T follicular helper cell (primary cell): Measurements from ENCODE around the gene LONRF3.

ENCODE experiments used
- DNase-seq: peaks from one replicate; pipeline ENCODE4 v3.0.0-alpha.2; 2020; ENCODE audit warnings: low read depth

Gene LONRF3

DNA sequence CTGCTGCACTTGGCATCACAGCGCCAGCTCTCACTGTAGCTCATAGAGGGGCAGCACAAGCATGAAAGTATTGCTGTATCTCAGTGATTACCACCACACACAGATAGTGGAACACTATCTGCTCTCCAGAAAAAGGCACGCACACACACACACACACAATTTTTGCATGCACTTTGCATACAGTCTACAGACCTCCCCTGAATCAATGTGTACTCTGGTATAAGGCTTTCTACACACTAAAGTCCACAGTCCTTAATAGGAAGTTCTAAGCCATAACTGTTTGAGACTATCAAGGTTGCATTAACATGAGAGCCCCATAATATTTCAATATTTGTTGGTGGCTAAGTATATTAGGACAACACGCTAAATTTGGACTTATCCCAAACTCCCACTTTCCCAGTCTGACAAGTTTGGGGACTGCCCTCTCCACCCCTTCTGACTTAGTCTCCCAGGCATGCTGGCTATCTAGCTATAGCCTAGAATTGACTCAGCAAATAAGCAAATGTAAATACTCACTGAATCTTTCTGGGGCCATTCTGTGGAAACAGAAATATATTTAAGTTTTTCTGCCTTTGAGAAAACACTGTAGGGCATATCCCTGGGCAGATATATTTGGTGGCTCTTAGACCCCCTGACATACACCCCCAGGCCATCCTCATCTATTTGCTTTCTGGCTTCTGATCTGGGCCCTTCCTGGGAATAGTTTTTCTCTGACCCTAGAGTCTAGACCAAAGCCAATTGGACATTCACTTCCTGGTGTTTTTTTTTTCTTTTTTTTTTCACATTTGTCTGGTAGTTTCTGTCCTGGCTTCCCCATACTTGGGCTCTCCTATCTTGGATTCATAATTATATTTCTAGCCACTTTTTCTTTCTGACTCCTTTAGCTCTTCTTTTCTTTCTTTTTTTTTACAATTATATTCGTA lies 62.0 kb downstream of the LONRF3 start:
- DNase-seq, result no peak

DNA sequence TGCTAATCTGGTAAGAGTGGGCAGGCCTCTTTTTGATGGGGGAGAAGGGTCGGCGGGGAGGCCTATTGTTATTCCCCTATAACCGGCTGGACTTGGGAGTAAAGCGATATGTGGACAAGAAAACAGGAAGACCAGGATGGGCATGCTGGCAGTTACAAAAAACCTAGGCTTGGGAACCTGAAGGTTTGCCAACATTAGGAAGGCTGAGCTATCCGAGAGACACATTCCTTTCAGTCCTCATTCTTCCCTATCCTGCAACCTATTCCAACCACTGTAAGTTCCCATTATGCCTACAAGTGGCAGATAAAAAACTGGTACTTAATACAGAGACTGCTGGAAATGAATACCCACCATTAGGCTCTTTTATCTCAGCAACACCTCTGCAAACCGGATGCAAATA lies 66.0 kb downstream of the LONRF3 start:
- DNase-seq, result no peak

DNA sequence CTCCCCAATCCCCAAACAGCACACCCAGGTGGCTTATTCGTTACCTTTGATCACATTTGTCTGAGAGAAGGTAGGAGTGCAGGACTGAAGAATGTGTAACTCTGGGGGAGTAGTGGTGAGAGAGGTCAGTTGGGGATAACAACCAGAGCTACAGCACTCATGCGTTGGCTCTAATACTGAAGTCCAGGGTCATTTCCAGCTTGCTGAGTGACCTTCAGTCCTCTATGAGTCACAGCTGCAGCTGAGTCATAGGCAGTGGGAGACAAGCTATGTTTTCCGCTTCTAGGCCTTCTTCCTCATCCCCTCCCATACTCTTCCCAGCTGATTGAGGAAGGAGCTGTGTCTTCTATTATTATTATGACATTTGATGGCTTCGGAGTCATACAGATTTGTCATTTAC lies 66.8 kb downstream of the LONRF3 start:
- no peak for DNase-seq

DNA sequence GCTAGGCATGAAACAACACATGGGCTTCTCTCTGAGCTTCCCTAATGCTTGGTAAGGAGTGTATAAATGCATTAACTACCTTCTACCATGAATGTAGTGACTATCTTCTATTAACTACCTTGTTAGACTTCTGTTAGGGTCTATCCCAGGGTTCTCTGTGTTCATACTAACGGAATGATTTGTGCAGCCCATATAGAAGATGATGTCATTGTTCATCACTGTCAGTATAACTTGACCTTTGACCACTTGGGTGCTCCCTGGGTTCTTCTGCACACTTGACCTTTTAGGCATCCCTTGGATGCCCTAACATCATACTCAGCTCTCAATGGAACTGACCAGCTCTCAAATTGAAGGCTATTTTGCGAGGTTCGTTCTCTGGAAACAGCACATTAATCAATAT lies 67.6 kb downstream of the LONRF3 start:
- DNase-seq, result no peak

DNA sequence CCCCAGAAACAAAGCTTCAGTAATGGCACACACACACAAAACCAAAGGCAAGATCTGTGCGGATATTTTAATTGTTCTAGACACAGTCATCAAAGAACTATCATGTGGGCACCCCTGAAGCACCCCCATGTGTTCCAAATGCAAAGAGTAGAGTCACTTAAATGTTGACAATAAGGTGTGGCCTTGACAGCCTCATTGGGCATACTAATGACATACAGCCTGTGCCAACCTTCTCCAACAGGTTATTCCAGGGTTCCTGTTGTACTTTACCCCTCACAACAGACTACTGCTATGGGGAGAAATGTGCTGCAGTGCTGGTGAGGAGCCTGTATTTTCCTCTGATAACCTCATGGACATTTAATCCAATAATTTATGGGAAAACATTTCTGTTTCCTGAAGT lies 68.6 kb downstream of the LONRF3 start:
- DNase-seq, result no peak

DNA sequence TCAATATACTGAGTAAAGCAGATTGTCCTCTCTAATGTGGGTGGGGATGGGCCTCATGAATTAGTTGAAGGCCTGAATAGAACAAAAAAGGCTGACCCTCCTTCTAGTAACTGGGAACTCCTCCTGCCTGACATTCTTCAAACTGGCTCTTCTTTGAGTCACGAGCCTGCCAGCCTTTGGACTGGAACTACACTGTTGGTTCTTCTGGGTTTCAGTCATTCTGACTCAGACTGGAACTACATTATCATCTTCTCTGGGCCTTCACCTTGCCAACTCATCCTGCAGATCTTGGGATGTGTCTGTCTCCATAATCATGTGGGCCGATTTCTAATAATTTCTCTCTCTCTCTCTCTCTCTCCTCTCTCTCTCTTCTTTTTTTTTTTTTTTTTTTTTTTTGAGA lies 71.5 kb downstream of the LONRF3 start:
- no peak for DNase-seq

DNA sequence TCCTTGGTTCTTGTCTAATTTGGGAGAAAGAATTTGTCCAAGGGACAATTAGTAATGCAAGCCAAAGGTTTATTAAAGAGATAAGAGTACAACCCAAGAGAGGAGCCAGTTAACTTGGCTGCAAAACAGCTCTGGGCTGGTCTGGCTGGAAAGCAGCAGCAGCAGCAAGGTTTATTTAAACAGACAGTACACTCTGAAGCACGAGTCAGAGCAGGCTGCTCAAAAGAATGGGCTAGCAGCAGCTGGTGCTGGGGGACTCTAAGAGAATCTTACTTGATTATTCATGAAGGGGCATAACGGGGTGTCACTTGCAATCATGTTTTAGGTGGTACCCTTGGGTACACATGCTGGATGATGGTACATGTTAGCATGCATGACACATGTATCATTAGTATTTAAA lies 81.3 kb downstream of the LONRF3 start:
- DNase-seq, result no peak

DNA sequence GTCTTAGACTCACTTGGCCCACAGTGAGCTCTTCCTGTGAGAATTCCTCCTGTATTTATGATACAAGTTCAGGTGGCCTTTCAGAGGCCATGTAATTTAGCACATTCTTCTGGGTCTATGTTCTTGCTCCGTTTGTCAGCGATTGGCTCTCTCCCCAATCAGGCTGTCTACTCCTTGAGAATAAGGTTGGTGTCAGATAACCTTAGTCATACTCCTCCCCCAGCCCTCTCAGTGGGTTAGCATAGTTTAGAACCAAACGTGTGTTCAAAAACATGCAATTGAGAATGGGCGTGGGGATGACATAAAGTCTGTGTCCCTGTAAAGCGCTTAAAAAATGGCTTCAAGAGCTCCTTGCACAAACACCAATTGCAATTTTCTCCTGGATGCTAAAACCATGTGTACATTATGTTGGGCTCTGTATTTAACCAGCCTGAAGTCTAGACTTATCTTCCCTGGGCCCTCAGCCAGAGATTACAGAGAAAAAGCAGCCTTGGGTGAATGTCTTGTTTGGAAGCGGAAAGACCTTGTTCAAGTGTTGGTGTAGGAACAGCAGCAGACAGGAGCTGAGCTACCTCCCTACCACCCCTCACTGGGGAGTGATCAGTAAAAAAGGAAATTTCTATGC lies 88.4 kb downstream of the LONRF3 start:
- no peak for DNase-seq

DNA sequence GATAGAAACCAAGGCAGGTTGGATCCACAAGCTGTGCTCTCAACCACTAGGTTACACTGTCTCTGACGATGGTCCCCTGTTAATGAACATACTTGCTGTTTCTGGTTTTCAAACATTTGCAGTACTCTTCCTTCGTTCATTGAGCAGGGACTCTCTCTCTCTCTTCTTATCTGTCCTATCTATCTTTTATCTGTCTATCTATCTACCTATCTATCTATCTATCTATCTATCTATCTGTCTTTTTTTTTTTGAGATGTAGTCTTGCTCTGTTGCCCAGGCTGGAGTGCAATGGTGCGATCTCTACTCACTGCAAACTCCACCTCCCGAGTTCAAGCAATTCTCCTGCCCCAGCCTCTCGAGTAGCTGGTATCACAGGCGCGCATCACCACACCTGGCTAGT lies 89.0 kb downstream of the LONRF3 start:
- no peak for DNase-seq

DNA sequence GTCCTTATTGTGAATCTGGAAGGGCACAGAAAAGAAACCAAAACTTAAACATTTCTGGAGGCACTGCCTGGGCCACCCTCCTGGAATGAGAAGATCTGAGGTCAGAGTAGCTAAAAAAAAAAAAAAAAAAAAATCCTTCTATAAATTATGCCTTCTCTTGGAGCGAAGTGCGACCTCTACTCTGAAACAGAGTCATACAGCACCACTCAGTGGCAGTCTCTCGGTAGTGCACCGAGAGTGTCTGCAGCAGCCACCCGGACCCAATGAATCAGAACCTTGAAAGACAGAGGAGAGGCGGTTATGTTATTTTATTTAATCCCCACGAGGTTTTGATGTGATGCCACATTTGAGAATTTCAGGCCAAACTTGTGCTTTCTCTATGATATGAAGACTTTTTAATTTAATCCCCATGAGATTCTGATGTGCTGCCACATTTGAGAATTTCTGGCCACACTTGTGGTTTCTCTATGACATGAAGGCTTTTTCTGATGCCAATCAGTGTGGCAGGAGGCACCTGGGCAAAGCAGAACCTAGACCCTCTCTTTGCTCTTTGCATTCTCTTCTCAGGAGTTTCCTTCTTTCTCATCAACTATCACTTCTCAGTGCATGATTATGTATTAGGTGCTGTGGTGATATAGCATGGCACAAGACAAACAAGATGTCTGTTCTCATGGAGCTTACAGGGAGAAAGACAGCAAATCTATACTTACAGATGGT lies 92.8 kb downstream of the LONRF3 start:
- no peak for DNase-seq
